Activated T-helper 2 cell treated with anti-CD3 and anti-CD28 coated beads, Interferon-gamma antibody, Interleukin-2, Interleukin-4, amounts not matched to agents 10 μg/mL and 5 μg/mL and 100 μg/mL, durations not matched to agents 14 hours and 24 hours and 36 hours (primary cell): ENCODE results near the gene DAB2. TPM values are rescaled to one million over a fixed set of nuclear protein-coding genes. Genes with fewer than 3 reads are reported as not detected.

Experiments used
- DNase-seq: peaks from one replicate; pipeline ENCODE4 v3.0.0; 2021; ENCODE audit warnings: low spot score
- H3K27ac Mint-ChIP-seq: one replicate; pipeline ENCODE4 v1.8.0; 2021; ENCODE audit warnings: mixed read lengths
- H3K27me3 Mint-ChIP-seq: one replicate; pipeline ENCODE4 v1.8.0; 2021; ENCODE audit warnings: low read depth, mixed read lengths
- H3K36me3 Mint-ChIP-seq: one replicate; pipeline ENCODE4 v1.8.0; 2021; ENCODE audit warnings: low read depth, mixed read lengths
- H3K4me1 Mint-ChIP-seq: one replicate; pipeline ENCODE4 v1.8.0; 2021; ENCODE audit warnings: low read depth, mixed read lengths
- H3K4me3 Mint-ChIP-seq: one replicate; pipeline ENCODE4 v1.8.0; 2021; ENCODE audit warnings: low read depth, mild to moderate bottlenecking, moderate library complexity, mixed read lengths
- H3K9me3 Mint-ChIP-seq: one replicate; pipeline ENCODE4 v1.8.0; 2021; ENCODE audit warnings: mixed read lengths
- intact Hi-C: fragments of 100-400 bp; cut with micrococcal nuclease; formaldehyde crosslinking; loops from one replicate; pipeline ENCODE4 v1.15.1; 2023
- total RNA-seq: library from RNA; stranded (reverse); gene quantifications from 2 replicates; pipeline ENCODE4 v1.2.3, GENCODE V29; 2022

The DAB2 gene
- total RNA-seq, 1 donor from 2014 or later, result not detected

DNA sequence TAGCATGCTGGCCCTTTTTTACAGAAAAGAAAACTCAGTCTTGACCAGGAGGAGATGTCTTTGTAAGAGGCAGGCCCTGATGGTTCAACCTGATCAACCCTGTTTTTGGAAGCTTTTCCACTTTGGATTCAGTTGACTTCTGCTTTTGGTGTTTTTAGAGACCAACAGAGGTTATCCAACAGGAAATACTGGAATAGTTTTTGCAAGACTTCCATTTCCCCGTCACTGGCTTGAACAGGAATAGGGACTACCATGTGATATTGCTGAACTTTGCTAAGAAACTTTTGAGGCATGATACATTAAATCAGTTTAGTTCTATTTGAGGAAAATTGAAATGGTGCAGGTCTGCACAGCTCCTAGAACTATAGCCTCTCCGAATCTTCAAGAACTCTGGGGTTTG is 17.1 kb upstream of the DAB2 start:
- peaks cover 2% of the 10 kb centered on the region for H3K27me3 Mint-ChIP-seq
- H3K9me3 Mint-ChIP-seq, result no peaks in the 10 kb centered on the region
- no peak for DNase-seq
- H3K4me3 Mint-ChIP-seq, result no peak overlapping the region
- no peaks in the 10 kb centered on the region for H3K36me3 Mint-ChIP-seq
- H3K4me1 Mint-ChIP-seq, result peaks cover under 1% of the 10 kb centered on the region
- intact Hi-C loops, result no loop called here
- no peak overlapping the region for H3K27ac Mint-ChIP-seq

DNA sequence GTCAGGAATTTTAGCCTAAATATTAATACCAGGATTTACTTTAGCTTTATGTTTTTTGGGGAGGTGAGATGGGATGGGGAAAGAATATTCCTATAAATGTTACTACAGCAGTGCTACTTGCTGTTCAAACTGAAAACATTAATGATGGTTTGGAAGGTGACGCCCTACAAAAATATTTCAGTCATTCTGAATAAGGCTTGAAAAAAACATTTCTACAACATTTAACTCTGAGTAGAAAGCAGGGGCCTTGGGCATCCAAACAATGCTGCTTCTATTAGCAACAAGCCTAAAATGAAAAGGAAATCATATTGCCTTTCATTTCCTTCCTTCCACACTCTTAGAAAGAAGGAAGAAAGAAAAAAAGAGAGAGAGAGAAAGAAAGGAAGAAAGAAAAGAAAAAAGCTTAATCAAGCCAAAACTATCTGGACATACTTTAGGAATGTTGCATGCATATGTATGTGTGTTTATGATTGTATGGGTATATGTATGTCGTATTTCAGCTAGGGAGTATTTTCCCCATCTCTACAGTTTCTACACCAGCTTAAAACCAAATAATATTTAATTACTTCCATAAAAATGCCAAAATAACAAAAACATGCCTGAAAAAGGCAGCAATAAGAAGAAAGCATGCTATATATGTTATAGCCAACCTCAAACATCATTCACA is 16.3 kb upstream of the DAB2 start:
- intact Hi-C loops, result no loop called here
- Mint-ChIP-seq H3K27ac (no peak overlapping the region), H3K27me3 (peaks cover 2% of the 10 kb centered on the region), H3K9me3 (no peaks in the 10 kb centered on the region), H3K4me1 (no peaks in the 10 kb centered on the region), H3K36me3 (no peaks in the 10 kb centered on the region), H3K4me3 (no peak overlapping the region)
- no peak for DNase-seq

GRCh38 chr5:39440192-39440957 is 15.6 kb upstream of the DAB2 start:
- intact Hi-C loops, result no loop called here
- no peaks in the 10 kb centered on the region for H3K9me3 Mint-ChIP-seq

GRCh38 chr5:39439582-39440162 is 14.9 kb upstream of the DAB2 start:
- Mint-ChIP-seq H3K4me1 (no peaks in the 10 kb centered on the region), H3K27me3 (peaks cover 2% of the 10 kb centered on the region), H3K4me3 (no peak overlapping the region), H3K27ac (no peak overlapping the region), H3K9me3 (no peaks in the 10 kb centered on the region), H3K36me3 (no peaks in the 10 kb centered on the region)
- intact Hi-C loops, result no loop called here
- no peak for DNase-seq

More at GRCh38 chr5:39440192-39440957, 15.6 kb upstream of the DAB2 start:
- Mint-ChIP-seq H3K27me3 (peaks cover 2% of the 10 kb centered on the region), H3K27ac (no peak overlapping the region), H3K36me3 (no peaks in the 10 kb centered on the region), H3K4me1 (no peaks in the 10 kb centered on the region), H3K4me3 (no peak overlapping the region)
- no peak for DNase-seq

DNA sequence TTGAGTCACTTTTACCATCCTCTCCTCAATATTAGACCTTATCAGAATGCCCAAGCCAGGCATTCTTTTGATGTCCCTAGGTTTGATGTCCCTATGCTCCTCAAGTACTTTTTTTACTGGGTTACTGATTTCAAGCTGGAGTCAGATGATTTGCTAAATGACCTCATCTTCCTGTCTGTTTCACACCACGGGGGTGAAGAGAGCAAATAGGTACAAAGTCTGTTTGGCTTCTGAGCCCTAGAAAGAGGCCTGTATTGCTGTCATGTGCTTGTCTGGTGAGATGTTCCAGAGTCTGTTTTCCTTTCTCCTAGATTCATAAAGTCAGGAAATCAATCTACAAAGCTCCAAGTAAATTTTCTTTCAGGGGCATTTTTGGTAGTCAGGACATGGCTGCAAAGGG is 12.7 kb upstream of the DAB2 start:
- Mint-ChIP-seq H3K4me1 (no peaks in the 10 kb centered on the region), H3K36me3 (no peaks in the 10 kb centered on the region), H3K27me3 (peaks cover 2% of the 10 kb centered on the region), H3K9me3 (no peaks in the 10 kb centered on the region), H3K27ac (no peak overlapping the region), H3K4me3 (no peak overlapping the region)
- DNase-seq, result no peak
- intact Hi-C loops, result no loop called here

GRCh38 chr5:39433848-39434247 is 9.1 kb upstream of the DAB2 start:
- Mint-ChIP-seq H3K4me3 (no peak overlapping the region), H3K27ac (no peak overlapping the region), H3K4me1 (no peaks in the 10 kb centered on the region), H3K9me3 (no peaks in the 10 kb centered on the region), H3K27me3 (peaks cover 5% of the 10 kb centered on the region), H3K36me3 (no peaks in the 10 kb centered on the region)
- intact Hi-C loops, result no loop called here
- DNase-seq, result no peak

- no peaks in the 10 kb centered on the region for H3K36me3 Mint-ChIP-seq
- peaks cover 4% of the 10 kb centered on the region for H3K27me3 Mint-ChIP-seq
- no peak overlapping the region for H3K4me3 Mint-ChIP-seq
- H3K4me1 Mint-ChIP-seq, result no peaks in the 10 kb centered on the region
- H3K9me3 Mint-ChIP-seq, result no peaks in the 10 kb centered on the region
- no peak overlapping the region for H3K27ac Mint-ChIP-seq
- no peak for DNase-seq
- intact Hi-C loops, result no loop called here
Observed at GRCh38 chr5:39432696-39433530, 8.1 kb upstream of the DAB2 start.

- Mint-ChIP-seq H3K36me3 (no peaks in the 10 kb centered on the region), H3K9me3 (no peaks in the 10 kb centered on the region), H3K4me3 (no peak overlapping the region), H3K27ac (no peak overlapping the region), H3K4me1 (no peaks in the 10 kb centered on the region), H3K27me3 (peaks cover 26% of the 10 kb centered on the region)
- intact Hi-C loops, result no loop called here
- no peak for DNase-seq
Observed at GRCh38 chr5:39430461-39430860, 5.7 kb upstream of the DAB2 start.

DNA sequence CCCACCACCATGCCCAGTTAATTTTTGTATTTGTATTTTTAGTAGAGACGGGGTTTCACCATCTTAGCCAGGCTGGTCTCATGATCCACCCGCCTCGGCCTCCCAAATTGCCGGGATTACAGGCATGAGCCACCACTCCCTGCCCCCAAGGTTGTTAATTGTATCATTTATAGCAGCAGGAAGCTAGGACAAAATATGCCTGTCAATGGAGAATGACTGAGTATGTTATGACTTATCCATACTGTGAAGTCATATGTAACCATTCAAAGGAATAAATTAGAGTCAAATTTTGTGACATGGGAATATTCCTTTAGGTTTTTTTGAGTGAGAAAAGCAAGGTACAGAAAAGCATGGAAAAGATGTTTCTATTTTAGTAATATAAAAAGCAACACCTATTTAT is 3.9 kb upstream of the DAB2 start:
- intact Hi-C loops, result loop anchor here (5.0 kb wide), 1 partner anchor 119 kb away; no protein-coding TSS in a partner anchor
- peaks cover 42% of the 10 kb centered on the region for H3K27me3 Mint-ChIP-seq
- H3K36me3 Mint-ChIP-seq, result no peaks in the 10 kb centered on the region
- H3K4me3 Mint-ChIP-seq, result no peak overlapping the region
- peaks cover 6% of the 10 kb centered on the region for H3K4me1 Mint-ChIP-seq
- no peaks in the 10 kb centered on the region for H3K9me3 Mint-ChIP-seq
- no peak for DNase-seq
- H3K27ac Mint-ChIP-seq, result no peak overlapping the region

DNA sequence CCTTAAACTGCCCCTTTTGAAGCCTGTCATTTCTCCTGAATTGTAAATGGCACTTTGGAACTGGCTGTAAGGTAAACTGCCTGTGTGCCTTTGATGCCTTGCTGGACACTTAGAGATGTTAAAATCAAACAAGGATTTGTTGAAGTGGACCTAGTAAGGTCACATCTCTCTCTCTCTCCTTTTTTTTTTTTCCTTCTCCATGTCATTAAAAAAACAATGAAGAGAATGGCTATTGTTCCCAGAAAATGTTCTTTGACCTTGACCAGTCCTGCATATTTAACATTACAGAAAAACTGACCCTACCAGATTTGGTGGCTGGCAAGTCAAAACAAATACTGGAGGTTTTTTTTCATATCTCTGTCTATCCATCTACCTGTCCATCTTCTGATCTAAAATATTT is 2.9 kb upstream of the DAB2 start:
- H3K27me3 Mint-ChIP-seq, result peaks cover 48% of the 10 kb centered on the region
- DNase-seq, result no peak
- no peaks in the 10 kb centered on the region for H3K9me3 Mint-ChIP-seq
- no peaks in the 10 kb centered on the region for H3K36me3 Mint-ChIP-seq
- no peak overlapping the region for H3K4me3 Mint-ChIP-seq
- H3K4me1 Mint-ChIP-seq, result peaks cover 6% of the 10 kb centered on the region
- H3K27ac Mint-ChIP-seq, result no peak overlapping the region
- intact Hi-C loops, result loop anchor here (5.0 kb wide), 1 partner anchor 120 kb away; no protein-coding TSS in a partner anchor

GRCh38 chr5:39427229-39427628 is 2.4 kb upstream of the DAB2 start:
- H3K36me3 Mint-ChIP-seq, result no peaks in the 10 kb centered on the region
- no peak for DNase-seq
- peaks cover 52% of the 10 kb centered on the region for H3K27me3 Mint-ChIP-seq
- intact Hi-C loops, result loop anchor here (5.0 kb wide), 1 partner anchor 120 kb away; no protein-coding TSS in a partner anchor
- H3K4me3 Mint-ChIP-seq, result no peak overlapping the region
- no peak overlapping the region for H3K27ac Mint-ChIP-seq
- H3K4me1 Mint-ChIP-seq, result peaks cover 6% of the 10 kb centered on the region
- H3K9me3 Mint-ChIP-seq, result no peaks in the 10 kb centered on the region

DNA sequence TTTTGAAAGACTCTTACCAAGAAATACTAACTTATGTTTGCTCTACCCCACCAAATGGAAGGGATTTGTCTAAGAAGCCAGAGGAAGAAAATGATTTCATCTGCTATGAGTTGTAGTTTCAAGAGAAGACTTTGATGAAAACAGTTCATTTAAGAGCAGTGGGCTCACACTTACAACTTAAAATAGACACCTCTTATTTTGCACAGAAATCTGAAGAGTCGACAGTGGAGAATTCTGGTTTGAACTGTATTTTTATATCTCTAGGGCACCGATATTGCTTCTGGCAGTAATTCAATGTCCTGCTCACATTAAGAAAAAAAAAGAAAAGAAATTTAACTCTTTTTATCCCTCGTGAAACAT is 1.9 kb upstream of the DAB2 start:
- H3K4me3 Mint-ChIP-seq, result no peak overlapping the region
- peaks cover 6% of the 10 kb centered on the region for H3K4me1 Mint-ChIP-seq
- intact Hi-C loops, result loop anchor here (5.0 kb wide), 1 partner anchor 121 kb away; no protein-coding TSS in a partner anchor

More for the DNA sequence above, 1.9 kb upstream of the DAB2 start:
- H3K9me3 Mint-ChIP-seq, result no peaks in the 10 kb centered on the region
- H3K27ac Mint-ChIP-seq, result no peak overlapping the region
- no peaks in the 10 kb centered on the region for H3K36me3 Mint-ChIP-seq
- H3K27me3 Mint-ChIP-seq, result peaks cover 53% of the 10 kb centered on the region
- DNase-seq, result no peak
